GM21367 (cell line): ENCODE measurements around the gene TMPRSS11A.

Experiments
- ATAC-seq: cut with Tn5 transposase; IDR thresholded peaks from one replicate; pipeline ENCODE4 v1.9.1; 2021; ENCODE audit not compliant: unreplicated experiment

TMPRSS11A gene

GRCh38 chr4:67963356-67963755 lies at the start of gene TMPRSS11A:
TMPRSS11A (minus strand) TSS chr4:67963493; CDS start chr4:67963393, 100 bp downstream.
- ATAC-seq, result no peak

GRCh38 chr4:68011684-68012083 lies 48.4 kb upstream of the TMPRSS11A start:
- ATAC-seq, result no peak

GRCh38 chr4:68002906-68003305 lies 39.6 kb upstream of the TMPRSS11A start:
- ATAC-seq, result no peak

- ATAC-seq, result no peak
Measured at GRCh38 chr4:67996127-67996526, 32.8 kb upstream of the TMPRSS11A start.

- ATAC-seq, result no peak
Measured at GRCh38 chr4:67988991-67989390, 25.7 kb upstream of the TMPRSS11A start.

GRCh38 chr4:67983333-67983732 lies 20.0 kb upstream of the TMPRSS11A start:
- ATAC-seq, result no peak

- ATAC-seq, result no peak
Measured at GRCh38 chr4:67980512-67980911, 17.2 kb upstream of the TMPRSS11A start.

GRCh38 chr4:67973608-67974007 lies 10.3 kb upstream of the TMPRSS11A start:
- no peak for ATAC-seq

GRCh38 chr4:67954890-67955289 lies 8.4 kb downstream of the TMPRSS11A start:
- no peak for ATAC-seq

GRCh38 chr4:67941074-67941473 lies 22.2 kb downstream of the TMPRSS11A start:
- no peak for ATAC-seq

- ATAC-seq, result no peak
Measured at GRCh38 chr4:67940506-67940905, 22.8 kb downstream of the TMPRSS11A start.

- ATAC-seq, result no peak
Measured at GRCh38 chr4:67939195-67939594, 24.1 kb downstream of the TMPRSS11A start.

- no peak for ATAC-seq
Measured at GRCh38 chr4:67935888-67936287, 27.4 kb downstream of the TMPRSS11A start.

GRCh38 chr4:67934628-67935027 lies 28.7 kb downstream of the TMPRSS11A start:
- no peak for ATAC-seq

GRCh38 chr4:67933755-67934154 lies 29.5 kb downstream of the TMPRSS11A start:
- no peak for ATAC-seq

- ATAC-seq, result no peak
Measured at GRCh38 chr4:67933038-67933437, 30.3 kb downstream of the TMPRSS11A start.

GRCh38 chr4:67931256-67931655 lies 32.0 kb downstream of the TMPRSS11A start:
- no peak for ATAC-seq

GRCh38 chr4:67929426-67929825 lies 33.9 kb downstream of the TMPRSS11A start:
- ATAC-seq, result no peak

- no peak for ATAC-seq
Measured at GRCh38 chr4:67928546-67928945, 34.7 kb downstream of the TMPRSS11A start.

- ATAC-seq, result no peak
Measured at GRCh38 chr4:67927251-67927650, 36.0 kb downstream of the TMPRSS11A start.

- no peak for ATAC-seq
Measured at GRCh38 chr4:67926485-67926884, 36.8 kb downstream of the TMPRSS11A start.

- no peak for ATAC-seq
Measured at GRCh38 chr4:67922697-67923096, 40.6 kb downstream of the TMPRSS11A start.

GRCh38 chr4:67918428-67918827 lies 44.9 kb downstream of the TMPRSS11A start:
- ATAC-seq, result no peak
